Panc1 (cell line): ENCODE results near the gene RNF121. TPM values are rescaled to one million over a fixed set of nuclear protein-coding genes. Genes with fewer than 3 reads are reported as not detected.
"Not testable (repeated sequence)": the region's sequence is repeated elsewhere in the genome, so short reads cannot be mapped to it uniquely, and the experiment has no call there.

ENCODE experiments used
- ATAC-seq: fragments of 200-7000 bp; cut with Tn5 transposase; 2 replicates; pipeline ENCODE4 v1.9.1; 2020; ENCODE audit warnings: mild to moderate bottlenecking, moderate library complexity
- Bru-seq: library from RNA; stranded (reverse); fragments of 400-500 nt; gene quantifications from one replicate; lab custom pipeline; 2021; lab: Mats Ljungman, UMichigan
- BruChase-seq, 2 experiments: library from RNA; stranded (reverse); fragments of 400-500 nt; gene quantifications; one replicate each; lab custom pipeline; 2021; lab: Mats Ljungman, UMichigan
- BruUV-seq: library from RNA; stranded (reverse); fragments of 400-500 nt; replicated peaks from 2 replicates; lab custom pipeline; 2021; lab: Mats Ljungman, UMichigan
- CTCF ChIA-PET: fragments of 300-600 bp; sonication (Branson Sonifier 250); formaldehyde crosslinking; loops from one replicate; lab custom pipeline; 2022; ENCODE audit warnings: antibody characterized with exemption; lab: Charles Lee
- POLR2A ChIA-PET: fragments of 300-600 bp; sonication (Branson Sonifier 250); formaldehyde crosslinking; loops from one replicate; lab custom pipeline; 2022; ENCODE audit warnings: antibody characterized with exemption; lab: Charles Lee
- DNase-seq: peaks from one replicate; pipeline ENCODE4 v3.0.0-alpha.2; 2010; ENCODE audit warnings: low read depth, low spot score
- H3K27ac ChIP-seq: 2 replicates; pipeline ENCODE4 v1.5.1; 2011; ENCODE audit warnings: mild to moderate bottlenecking, low read length, inconsistent platforms
- H3K27me3 ChIP-seq: fragments of 200-500 bp; sonication (Bioruptor generic); 2 replicates; pipeline ENCODE4 v1.6.0; 2014; ENCODE audit warnings: low read length, inconsistent platforms; ENCODE audit not compliant: control insufficient read depth, insufficient read depth
- H3K36me3 ChIP-seq: fragments of 200-500 bp; sonication (Bioruptor generic); 2 replicates; pipeline ENCODE4 v1.5.1; 2014; ENCODE audit warnings: inconsistent platforms, mild to moderate bottlenecking, low read length, moderate library complexity; ENCODE audit not compliant: control insufficient read depth, insufficient read depth
- H3K4me1 ChIP-seq: 2 replicates; pipeline ENCODE4 v1.5.1; 2011; ENCODE audit warnings: inconsistent platforms, mild to moderate bottlenecking, low read length, moderate library complexity; ENCODE audit not compliant: control insufficient read depth, insufficient read depth
- H3K4me3 ChIP-seq, 2 experiments: 2 replicates each; pipeline ENCODE4 v1.5.1; 2011 to 2012; ENCODE audit warnings: low read depth in 2 of 2, low read length in 2 of 2, mild to moderate bottlenecking in 2 of 2, inconsistent platforms in 1 of 2, moderate library complexity in 1 of 2
- H3K9me3 ChIP-seq: fragments of 200-500 bp; sonication (Bioruptor generic); 2 replicates; pipeline ENCODE4 v1.5.1; 2014; ENCODE audit warnings: low read depth, mild to moderate bottlenecking, inconsistent platforms, low read length, moderate library complexity; ENCODE audit not compliant: control insufficient read depth, insufficient read depth
- POLR2AphosphoS5 ChIP-seq: IDR thresholded peaks from 2 replicates; pipeline ENCODE4 v1.6.1; 2012; ENCODE audit warnings: mild to moderate bottlenecking, low read depth, low read length, moderate library complexity
- SIN3A ChIP-seq: IDR thresholded peaks from 2 replicates; pipeline ENCODE4 v1.6.1; 2012; ENCODE audit warnings: low read depth, mild to moderate bottlenecking, low read length, moderate library complexity, borderline replicate concordance; ENCODE audit not compliant: insufficient read depth
- TCF7L2 ChIP-seq: IDR thresholded peaks from 2 replicates; pipeline ENCODE4 v1.6.1; 2011; ENCODE audit warnings: mild to moderate bottlenecking, low read depth, low read length, inconsistent platforms
- in situ Hi-C: cut with HindIII; loops from 2 replicates; pipeline ENCODE4 v1.10.0; 2016; ENCODE audit warnings: low sequenced_read_pairs, low pct_unique_long_range_greater_than_20kb
- intact Hi-C: fragments of 100-400 bp; cut with micrococcal nuclease; formaldehyde crosslinking; loops from one replicate; pipeline ENCODE4 v1.10.0; 2022; ENCODE audit not compliant: unreplicated experiment
- long read RNA-seq: library from polyadenylated mRNA; unstranded; transcript quantifications from one replicate; pipeline ENCODE4 v2.0.0, GENCODE V29; 2021; ENCODE audit not compliant: unreplicated experiment
- polyA plus RNA-seq: library from polyadenylated mRNA; unstranded; fragments of >200 nt; gene quantifications from one replicate; pipeline ENCODE4 v1.2.1, GENCODE V29; 2012; ENCODE audit warnings: missing spikeins; ENCODE audit not compliant: insufficient read length
- total RNA-seq: library from RNA; stranded (reverse); gene quantifications from one replicate; pipeline ENCODE4 v1.2.1, GENCODE V29; 2021; ENCODE audit not compliant: unreplicated experiment
- TF ChIP-seq, protein P1 (sequence below): fragments of 450-650 bp; IDR thresholded peaks from 2 replicates; pipeline ENCODE4 v1.5.1; 2017; ENCODE audit warnings: mild to moderate bottlenecking

Gene RNF121
- total RNA-seq (69.6 TPM), Bru-seq, nascent RNA (percentile 87 among the genes with signal in this experiment), BruChase-seq, experiment 1, labeled RNA remaining after a 2-hour chase (percentile 83 among the genes with signal in this experiment), BruChase-seq, experiment 2, labeled RNA remaining after a 6-hour chase (percentile 82 among the genes with signal in this experiment)
- polyA plus RNA-seq: 62.4 TPM
- long read RNA-seq, transcript RNF121-201 (9 exons, 2,625 nt): major isoform, 11 of 29 reads
- long read RNA-seq, partial matches to known transcripts: 7 of 29 reads
- long read RNA-seq, other reads (novel, unspliced or antisense): 5 of 29 reads

DNA sequence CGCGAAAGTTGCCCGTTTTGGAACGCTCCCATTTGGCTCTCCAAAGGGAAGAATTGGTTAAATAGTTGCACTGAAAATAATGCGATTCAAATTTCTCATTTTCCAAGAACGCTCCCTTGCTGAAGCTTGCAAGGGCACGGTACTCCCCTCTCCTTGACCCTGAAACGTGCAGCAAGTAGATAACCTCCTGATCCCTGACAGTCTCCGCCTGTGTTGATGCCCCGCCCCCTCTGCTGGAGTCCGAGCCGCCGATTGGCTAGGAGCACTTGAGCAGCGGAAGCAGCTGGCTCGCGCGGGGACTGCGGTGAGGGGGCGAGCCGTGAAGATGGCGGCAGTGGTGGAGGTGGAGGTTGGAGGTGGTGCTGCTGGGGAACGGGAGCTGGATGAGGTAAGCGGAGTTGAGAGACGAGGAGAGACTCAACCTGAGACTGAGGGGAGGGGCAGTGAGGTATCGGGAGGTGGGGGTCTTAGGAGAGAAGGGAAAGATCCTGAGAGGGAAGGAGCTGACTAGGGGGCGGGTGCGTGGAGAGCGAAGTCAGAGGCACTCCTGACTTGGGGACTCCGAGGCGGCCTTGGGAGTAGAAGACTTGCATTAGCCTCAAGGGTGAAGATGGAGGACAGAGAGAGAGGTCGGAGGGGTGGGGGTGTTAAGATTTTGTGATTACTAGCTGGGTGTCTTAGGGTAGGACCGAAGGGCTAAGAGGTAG, at the start of gene RNF121:
TSS of gene RNF121 (plus strand) at position 310 of the 707 bp plus-strand sequence. CDS start at position 326, 16 bp downstream.
- no TSS peak for BruUV-seq
- peak within 1 kb of the TSS; percentile 90 to 92 for H3K4me3 ChIP-seq
- H3K27ac ChIP-seq: peak within 1 kb of the TSS; percentile 100
- no peaks in the 10 kb centered on the region for H3K9me3 ChIP-seq
- intact Hi-C loops: no loop called here
- ATAC-seq (peak; percentile 98), DNase-seq (peak; percentile 95)
- no peaks in the 10 kb centered on the region; the same call in 1 of the 2 replicates for H3K36me3 ChIP-seq
- H3K4me1 ChIP-seq: peaks cover 23% of the 10 kb centered on the region
- no peaks in the 10 kb centered on the region for H3K27me3 ChIP-seq
- CTCF ChIA-PET: interaction anchor here (0.7 kb wide), 1 partner anchor 670 kb away, joined by 3 read pairs; no protein-coding TSS in a partner anchor
- in situ Hi-C loops: no loop called here
- TF ChIP-seq, protein P1, sequence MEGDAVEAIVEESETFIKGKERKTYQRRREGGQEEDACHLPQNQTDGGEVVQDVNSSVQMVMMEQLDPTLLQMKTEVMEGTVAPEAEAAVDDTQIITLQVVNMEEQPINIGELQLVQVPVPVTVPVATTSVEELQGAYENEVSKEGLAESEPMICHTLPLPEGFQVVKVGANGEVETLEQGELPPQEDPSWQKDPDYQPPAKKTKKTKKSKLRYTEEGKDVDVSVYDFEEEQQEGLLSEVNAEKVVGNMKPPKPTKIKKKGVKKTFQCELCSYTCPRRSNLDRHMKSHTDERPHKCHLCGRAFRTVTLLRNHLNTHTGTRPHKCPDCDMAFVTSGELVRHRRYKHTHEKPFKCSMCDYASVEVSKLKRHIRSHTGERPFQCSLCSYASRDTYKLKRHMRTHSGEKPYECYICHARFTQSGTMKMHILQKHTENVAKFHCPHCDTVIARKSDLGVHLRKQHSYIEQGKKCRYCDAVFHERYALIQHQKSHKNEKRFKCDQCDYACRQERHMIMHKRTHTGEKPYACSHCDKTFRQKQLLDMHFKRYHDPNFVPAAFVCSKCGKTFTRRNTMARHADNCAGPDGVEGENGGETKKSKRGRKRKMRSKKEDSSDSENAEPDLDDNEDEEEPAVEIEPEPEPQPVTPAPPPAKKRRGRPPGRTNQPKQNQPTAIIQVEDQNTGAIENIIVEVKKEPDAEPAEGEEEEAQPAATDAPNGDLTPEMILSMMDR: no peak
- TF ChIP-seq TCF7L2 (no peak), SIN3A (peak; percentile 94), POLR2AphosphoS5 (peak; percentile 91)
- POLR2A ChIA-PET: interaction anchor here (0.5 kb wide), 1 partner anchor 87 kb away, joined by 5 read pairs; no protein-coding TSS in a partner anchor

DNA sequence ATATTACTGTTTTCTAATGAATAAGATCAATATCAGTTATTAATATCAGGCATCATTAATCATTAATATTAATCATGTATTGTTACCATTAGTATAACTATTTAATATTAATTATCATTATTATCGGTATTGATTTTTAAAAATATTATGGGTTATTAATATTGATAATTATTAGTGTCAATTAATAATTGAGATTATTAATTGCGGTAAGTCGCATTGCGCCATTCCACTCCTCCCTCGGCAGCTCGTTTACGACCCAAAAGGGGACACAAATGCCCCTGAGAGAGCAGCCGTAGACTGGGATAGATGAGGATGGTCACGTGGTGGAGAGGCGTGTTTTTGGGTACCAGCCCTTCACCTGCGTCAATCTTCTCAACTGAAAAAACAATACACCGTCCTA, 43.0 kb upstream of the RNF121 start:
- intact Hi-C loops, H3K4me3 ChIP-seq, in situ Hi-C loops, H3K27ac ChIP-seq, H3K4me1 ChIP-seq, CTCF ChIA-PET, BruUV-seq, H3K9me3 ChIP-seq, H3K36me3 ChIP-seq, ATAC-seq, DNase-seq, H3K27me3 ChIP-seq, POLR2A ChIA-PET: not testable (repeated sequence)

DNA sequence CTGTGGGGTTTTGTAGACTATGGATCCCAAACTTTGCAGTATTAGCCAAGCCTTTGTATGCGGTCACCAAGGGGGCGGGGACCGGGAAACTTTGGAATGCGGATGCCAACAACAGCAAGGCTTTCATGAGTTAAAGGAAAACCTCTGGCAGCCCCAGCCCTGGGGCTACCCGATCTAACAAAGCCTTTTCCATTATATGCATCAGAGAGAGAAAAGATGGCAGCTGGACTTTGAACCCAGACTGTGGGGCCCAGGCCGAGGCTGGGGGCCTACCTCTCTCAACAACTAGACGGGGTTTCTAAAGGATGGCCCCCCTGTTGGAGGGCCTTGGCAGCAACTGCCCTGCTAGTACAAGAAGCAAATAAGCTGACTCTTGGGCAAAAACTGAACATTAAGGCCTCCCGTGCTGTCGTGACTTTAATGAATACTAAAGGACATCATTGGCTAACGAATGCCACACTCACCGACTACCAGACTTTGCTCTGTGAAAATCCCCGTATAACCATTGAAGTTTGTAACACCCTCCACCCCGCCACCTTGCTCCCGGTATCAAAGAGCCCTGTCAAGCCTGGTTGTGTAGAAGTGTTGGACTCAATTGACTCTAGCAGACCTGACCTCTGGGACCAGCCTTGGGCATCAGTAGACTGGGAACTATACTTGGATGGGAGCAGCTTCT, 40.4 kb upstream of the RNF121 start:
- CTCF ChIA-PET: not testable (repeated sequence)

DNA sequence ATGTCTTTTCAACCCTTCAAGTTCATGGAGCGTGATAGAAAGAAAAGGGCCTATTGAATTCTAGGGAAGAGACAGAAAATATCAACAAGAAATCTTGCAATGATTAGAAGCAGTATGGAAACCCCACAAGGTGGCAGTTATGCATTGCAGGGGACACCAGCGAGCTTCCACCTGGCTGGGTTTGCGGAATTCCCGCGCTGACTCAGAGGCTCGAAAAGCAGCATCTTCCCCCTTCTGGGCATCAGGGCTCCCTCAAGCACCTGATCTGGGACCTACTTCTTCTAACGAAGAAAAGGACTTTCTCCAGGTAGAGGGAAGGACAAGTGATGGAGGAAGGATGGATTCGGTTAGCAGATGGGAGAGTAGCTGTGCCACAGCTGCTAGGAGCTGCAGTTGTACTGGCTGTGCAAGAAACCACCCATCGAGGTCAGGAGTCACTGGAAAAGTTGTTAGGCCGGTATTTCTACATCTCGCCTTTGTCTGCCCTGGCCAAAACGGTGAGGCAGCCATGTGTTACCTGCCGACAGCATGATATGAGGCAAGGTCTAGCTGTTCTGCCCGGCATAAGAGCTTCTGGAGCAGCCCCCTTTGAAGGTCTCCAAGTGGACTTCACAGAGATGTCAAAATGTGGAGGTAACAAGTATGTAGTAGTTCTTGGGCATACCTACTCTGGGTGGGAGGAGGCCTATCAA, 39.5 kb upstream of the RNF121 start:
- POLR2A ChIA-PET, H3K36me3 ChIP-seq, H3K27me3 ChIP-seq, ATAC-seq, CTCF ChIA-PET, H3K4me3 ChIP-seq, in situ Hi-C loops, DNase-seq, H3K9me3 ChIP-seq, intact Hi-C loops, H3K4me1 ChIP-seq, BruUV-seq, H3K27ac ChIP-seq: not testable (repeated sequence)

More for the DNA sequence above, 40.4 kb upstream of the RNF121 start:
- BruUV-seq, H3K9me3 ChIP-seq, H3K27me3 ChIP-seq, H3K4me1 ChIP-seq, intact Hi-C loops, H3K27ac ChIP-seq, POLR2A ChIA-PET, in situ Hi-C loops, ATAC-seq, H3K36me3 ChIP-seq, H3K4me3 ChIP-seq, DNase-seq: not testable (repeated sequence)
